H9 (cell line): ENCODE measurements around the gene PHF1. TPM values are rescaled to one million over a fixed set of nuclear protein-coding genes. Genes with fewer than 3 reads are reported as not detected.

Source experiments
- DNase-seq: peaks from one replicate; pipeline ENCODE4 v3.0.0-alpha.2; 2017
- H2AFZ ChIP-seq: one replicate; pipeline ENCODE4 v1.6.1; 2013; ENCODE audit warnings: mild to moderate bottlenecking, low read length, control low read depth, moderate library complexity
- H2AK5ac ChIP-seq: 2 replicates; pipeline ENCODE4 v1.6.1; 2013; ENCODE audit warnings: low read length, control low read depth, mixed read lengths; ENCODE audit not compliant: insufficient read length
- H2BK120ac ChIP-seq: one replicate; pipeline ENCODE4 v1.6.1; 2013; ENCODE audit warnings: low read depth, mild to moderate bottlenecking, low read length, control low read depth, inconsistent platforms; ENCODE audit not compliant: poor library complexity, severe bottlenecking
- H2BK12ac ChIP-seq: 2 replicates; pipeline ENCODE4 v1.6.1; 2013; ENCODE audit warnings: low read length, control low read depth, mixed read lengths, low read depth; ENCODE audit not compliant: insufficient read length
- H2BK15ac ChIP-seq: 2 replicates; pipeline ENCODE4 v1.6.1; 2013; ENCODE audit warnings: low read depth, low read length, control low read depth
- H2BK20ac ChIP-seq: one replicate; pipeline ENCODE4 v1.6.1; 2013; ENCODE audit warnings: low read depth, mild to moderate bottlenecking, low read length, control low read depth, inconsistent platforms; ENCODE audit not compliant: poor library complexity, severe bottlenecking
- H2BK5ac ChIP-seq: 2 replicates; pipeline ENCODE4 v1.6.1; 2013; ENCODE audit warnings: low read length, control low read depth, mixed read lengths; ENCODE audit not compliant: insufficient read length
- H3K14ac ChIP-seq: 2 replicates; pipeline ENCODE4 v1.6.1; 2013; ENCODE audit warnings: low read length, control low read depth; ENCODE audit not compliant: insufficient read depth
- H3K18ac ChIP-seq: 2 replicates; pipeline ENCODE4 v1.6.1; 2013; ENCODE audit warnings: low read depth, mild to moderate bottlenecking, mixed read lengths, low read length, control low read depth; ENCODE audit not compliant: insufficient read length
- H3K23ac ChIP-seq: 2 replicates; pipeline ENCODE4 v1.6.1; 2013; ENCODE audit warnings: low read length, control low read depth, mixed read lengths, low read depth; ENCODE audit not compliant: insufficient read length
- H3K23me2 ChIP-seq: 2 replicates; pipeline ENCODE4 v1.6.1; 2013; ENCODE audit warnings: low read depth, mild to moderate bottlenecking, mixed read lengths, low read length, control low read depth; ENCODE audit not compliant: insufficient read length, poor library complexity, severe bottlenecking
- H3K27ac ChIP-seq: 2 replicates; pipeline ENCODE4 v1.5.1; 2013; ENCODE audit warnings: low read length, control low read depth, mixed read lengths, low read depth; ENCODE audit not compliant: insufficient read length
- H3K27me3 ChIP-seq: 2 replicates; pipeline ENCODE4 v1.6.1; 2013; ENCODE audit warnings: low read length, control low read depth, inconsistent platforms; ENCODE audit not compliant: insufficient read depth
- H3K4ac ChIP-seq: 2 replicates; pipeline ENCODE4 v1.6.1; 2013; ENCODE audit warnings: low read depth, mild to moderate bottlenecking, control low read depth, inconsistent platforms, low read length, moderate library complexity
- H3K4me1 ChIP-seq: 2 replicates; pipeline ENCODE4 v1.6.1; 2013; ENCODE audit warnings: low read length, control low read depth, inconsistent platforms; ENCODE audit not compliant: insufficient read depth
- H3K4me2 ChIP-seq: 2 replicates; pipeline ENCODE4 v1.6.1; 2013; ENCODE audit warnings: low read length, control low read depth, mixed read lengths; ENCODE audit not compliant: insufficient read length, insufficient read depth
- H3K56ac ChIP-seq: 2 replicates; pipeline ENCODE4 v1.6.1; 2013; ENCODE audit warnings: low read depth, mild to moderate bottlenecking, mixed read lengths, low read length, control low read depth; ENCODE audit not compliant: insufficient read length
- H3K79me1 ChIP-seq: 2 replicates; pipeline ENCODE4 v1.6.1; 2013; ENCODE audit warnings: low read depth, mild to moderate bottlenecking, moderate library complexity, low read length, control low read depth, inconsistent platforms; ENCODE audit not compliant: insufficient read depth, poor library complexity, severe bottlenecking
- H3K79me2 ChIP-seq: 2 replicates; pipeline ENCODE4 v1.6.1; 2013; ENCODE audit warnings: low read length, control low read depth, inconsistent platforms; ENCODE audit not compliant: insufficient read depth
- H3K9ac ChIP-seq: 2 replicates; pipeline ENCODE4 v1.6.1; 2013; ENCODE audit warnings: low read length, control low read depth, mixed read lengths; ENCODE audit not compliant: insufficient read length; ENCODE audit errors: extremely low read depth
- H3K9me3 ChIP-seq: one replicate; pipeline ENCODE4 v1.6.1; 2013; ENCODE audit warnings: low read depth, low read length, inconsistent platforms; ENCODE audit not compliant: control insufficient read depth
- H3T11ph ChIP-seq: one replicate; pipeline ENCODE4 v1.6.1; 2013; ENCODE audit warnings: mild to moderate bottlenecking, low read length, control low read depth, inconsistent platforms
- H4K20me1 ChIP-seq: one replicate; pipeline ENCODE4 v1.6.1; 2013; ENCODE audit not compliant: control insufficient read depth, insufficient read length, insufficient read depth
- H4K5ac ChIP-seq: 2 replicates; pipeline ENCODE4 v1.6.1; 2013; ENCODE audit warnings: low read depth, mild to moderate bottlenecking, mixed read lengths, low read length, control low read depth; ENCODE audit not compliant: insufficient read length
- H4K8ac ChIP-seq: replicated peaks from 2 replicates; pipeline ENCODE4 v1.6.1; 2013; ENCODE audit warnings: low read length, control low read depth, mixed read lengths, low read depth; ENCODE audit not compliant: insufficient read length
- H4K91ac ChIP-seq: 2 replicates; pipeline ENCODE4 v1.6.1; 2013; ENCODE audit warnings: low read depth, mild to moderate bottlenecking, moderate library complexity, mixed read lengths, low read length, control low read depth; ENCODE audit not compliant: insufficient read length
- H3K27ac Mint-ChIP-seq, 3 experiments: 2 replicates in 2 of 3; 3 replicates in 1 of 3; pipeline ENCODE4 v1.8.0; 2020 to 2021; ENCODE audit warnings: mixed read lengths in 3 of 3, mild to moderate bottlenecking in 1 of 3, moderate library complexity in 1 of 3
- H3K27me3 Mint-ChIP-seq: 2 replicates; pipeline ENCODE4 v1.8.0; 2021; ENCODE audit warnings: low read depth, mild to moderate bottlenecking, moderate library complexity, mixed read lengths
- H3K36me3 Mint-ChIP-seq, 3 experiments: 2 replicates in 2 of 3; 3 replicates in 1 of 3; pipeline ENCODE4 v1.8.0; 2020 to 2021; ENCODE audit warnings: low read depth in 3 of 3, mixed read lengths in 3 of 3; ENCODE audit not compliant: insufficient read depth in 1 of 3
- H3K4me1 Mint-ChIP-seq, 2 experiments: 2 replicates each; pipeline ENCODE4 v1.8.0; 2020; ENCODE audit warnings: mixed read lengths in 2 of 2
- H3K4me3 Mint-ChIP-seq, 2 experiments: 2 replicates in 1 of 2; 3 replicates in 1 of 2; pipeline ENCODE4 v1.8.0; 2020 to 2021; ENCODE audit warnings: mild to moderate bottlenecking in 2 of 2, mixed read lengths in 2 of 2, moderate library complexity in 1 of 2
- H3K9me3 Mint-ChIP-seq, 2 experiments: 2 replicates in 1 of 2; 3 replicates in 1 of 2; pipeline ENCODE4 v1.8.0; 2020; ENCODE audit warnings: mild to moderate bottlenecking in 2 of 2, mixed read lengths in 2 of 2, moderate library complexity in 1 of 2
- WGBS: extraction: QIAGEN DNeasy Blood & Tissue Kit; methylation state at CpG from one replicate; pipeline ENCODE4 v1.1.7; 2013; ENCODE audit warnings: missing lambda C conversion rate, low lambda C conversion rate, mixed read lengths; ENCODE audit not compliant: insufficient read length; ENCODE audit errors: extremely low coverage; 5-methylcytosine and 5-hydroxymethylcytosine counted together
- total RNA-seq: library from RNA; stranded (reverse); gene quantifications from 2 replicates; pipeline ENCODE4 v1.2.1, GENCODE V29; 2021
- TF ChIP-seq, protein P1 (sequence below): fragments of 200-600 bp; sonication (generic); conservative IDR thresholded peaks from 3 replicates; pipeline ENCODE4 v1.8.0; 2021; ENCODE audit warnings: antibody characterized with exemption, mild to moderate bottlenecking

The PHF1 gene
- total RNA-seq, 1 experiment from 2014 or later: 56.8 TPM

DNA sequence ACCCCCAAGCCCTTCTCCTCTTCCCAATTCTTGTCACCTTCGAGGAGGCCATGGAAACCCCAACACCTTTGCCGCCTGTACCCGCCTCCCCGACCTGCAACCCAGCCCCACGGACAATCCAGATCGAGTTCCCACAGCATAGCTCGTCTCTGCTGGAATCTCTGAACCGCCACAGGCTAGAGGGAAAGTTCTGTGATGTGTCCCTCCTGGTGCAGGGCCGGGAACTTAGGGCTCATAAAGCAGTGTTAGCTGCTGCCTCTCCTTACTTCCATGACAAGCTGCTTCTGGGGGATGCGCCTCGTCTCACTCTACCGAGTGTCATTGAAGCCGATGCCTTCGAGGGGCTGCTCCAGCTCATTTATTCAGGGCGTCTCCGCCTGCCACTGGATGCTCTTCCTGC, 44.2 kb downstream of the PHF1 start:
- Histone ChIP-seq H3K4ac (no peak overlapping the region), H2AK5ac (no peak overlapping the region), H2BK5ac (no peak overlapping the region), H3K4me1 (no peaks in the 10 kb centered on the region), H3K18ac (no peak overlapping the region), H2AFZ (no peak overlapping the region), H2BK12ac (no peak overlapping the region), H2BK120ac (no peak overlapping the region), H3K23me2 (peaks cover 10% of the 10 kb centered on the region), H3K27ac (no peak overlapping the region), H3K56ac (no peak overlapping the region), H3K23ac (no peak overlapping the region), H2BK15ac (no peak overlapping the region), H4K20me1 (no peaks in the 10 kb centered on the region), H3K79me2 (no peaks in the 10 kb centered on the region), H4K91ac (no peak overlapping the region), H2BK20ac (no peak overlapping the region), H3K27me3 (no peaks in the 10 kb centered on the region), H3K14ac (no peak overlapping the region), H4K5ac (no peak overlapping the region), H3K9me3 (no peaks in the 10 kb centered on the region), H3K4me2 (peak overlapping the region; percentile 78), H3T11ph (no peak overlapping the region), H3K79me1 (no peaks in the 10 kb centered on the region), H4K8ac (no peak overlapping the region), H3K9ac (peak overlapping the region; percentile 75)
- Mint-ChIP-seq H3K9me3 (no peaks in the 10 kb centered on the region), H3K36me3 (peaks cover 14 to 54% (median 44%) of the 10 kb centered on the region in 3 experiments), H3K27ac (peak overlapping the region in 2 of 3 experiments; percentile 80 to 95; a peak in 4 of 7 replicates), H3K4me3 (peak overlapping the region; percentile 96 to 98), H3K27me3 (peaks cover 5% of the 10 kb centered on the region; the same call in 1 of the 2 replicates), H3K4me1 (peaks cover 17 to 25% of the 10 kb centered on the region in 2 experiments)
- TF ChIP-seq, protein P1, sequence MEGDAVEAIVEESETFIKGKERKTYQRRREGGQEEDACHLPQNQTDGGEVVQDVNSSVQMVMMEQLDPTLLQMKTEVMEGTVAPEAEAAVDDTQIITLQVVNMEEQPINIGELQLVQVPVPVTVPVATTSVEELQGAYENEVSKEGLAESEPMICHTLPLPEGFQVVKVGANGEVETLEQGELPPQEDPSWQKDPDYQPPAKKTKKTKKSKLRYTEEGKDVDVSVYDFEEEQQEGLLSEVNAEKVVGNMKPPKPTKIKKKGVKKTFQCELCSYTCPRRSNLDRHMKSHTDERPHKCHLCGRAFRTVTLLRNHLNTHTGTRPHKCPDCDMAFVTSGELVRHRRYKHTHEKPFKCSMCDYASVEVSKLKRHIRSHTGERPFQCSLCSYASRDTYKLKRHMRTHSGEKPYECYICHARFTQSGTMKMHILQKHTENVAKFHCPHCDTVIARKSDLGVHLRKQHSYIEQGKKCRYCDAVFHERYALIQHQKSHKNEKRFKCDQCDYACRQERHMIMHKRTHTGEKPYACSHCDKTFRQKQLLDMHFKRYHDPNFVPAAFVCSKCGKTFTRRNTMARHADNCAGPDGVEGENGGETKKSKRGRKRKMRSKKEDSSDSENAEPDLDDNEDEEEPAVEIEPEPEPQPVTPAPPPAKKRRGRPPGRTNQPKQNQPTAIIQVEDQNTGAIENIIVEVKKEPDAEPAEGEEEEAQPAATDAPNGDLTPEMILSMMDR: no peak
- no peak for DNase-seq
- no CpG with 5 or more reads among the region's 16 CpGs for WGBS
